Neural progenitor cell (in vitro differentiated cells): Measurements from ENCODE around the gene COL11A1. TPM values are rescaled to one million over a fixed set of nuclear protein-coding genes. Genes with fewer than 3 reads are reported as not detected.

Experiments used
- DNase-seq: peaks from one replicate; pipeline ENCODE4 v3.0.0-alpha.2; 2016; ENCODE audit warnings: low spot score
- H2AFZ ChIP-seq: fragments of 200-600 bp; sonication (generic); replicated peaks from 2 replicates; pipeline ENCODE4 v1.6.1; 2016; ENCODE audit warnings: antibody characterized with exemption
- H3F3A ChIP-seq: fragments of 200-600 bp; sonication (generic); 2 replicates; pipeline ENCODE4 v1.6.1; 2016; ENCODE audit warnings: antibody characterized with exemption, low read depth
- H3K27ac ChIP-seq: fragments of 200-600 bp; sonication (generic); 2 replicates; pipeline ENCODE4 v1.5.1; 2016; ENCODE audit warnings: mild to moderate bottlenecking
- H3K27me3 ChIP-seq: fragments of 200-600 bp; sonication (generic); 2 replicates; pipeline ENCODE4 v1.6.1; 2016; ENCODE audit warnings: mild to moderate bottlenecking, moderate library complexity
- H3K36me3 ChIP-seq: fragments of 200-600 bp; sonication (generic); 2 replicates; pipeline ENCODE4 v1.5.1; 2016
- H3K4me1 ChIP-seq: fragments of 200-600 bp; sonication (generic); 2 replicates; pipeline ENCODE4 v1.6.1; 2016; ENCODE audit warnings: mixed run types
- H3K4me2 ChIP-seq: fragments of 200-600 bp; sonication (generic); 2 replicates; pipeline ENCODE4 v1.6.1; 2016
- H3K4me3 ChIP-seq: fragments of 200-600 bp; sonication (generic); 2 replicates; pipeline ENCODE4 v1.5.1; 2016
- H3K79me2 ChIP-seq: fragments of 200-600 bp; sonication (generic); 2 replicates; pipeline ENCODE4 v1.6.1; 2016; ENCODE audit warnings: low read depth
- H3K9ac ChIP-seq: fragments of 200-600 bp; sonication (generic); 2 replicates; pipeline ENCODE4 v1.6.1; 2016
- H3K9me3 ChIP-seq: fragments of 200-600 bp; sonication (generic); 2 replicates; pipeline ENCODE4 v1.5.1; 2016; ENCODE audit warnings: low read depth
- H4K20me1 ChIP-seq: fragments of 200-600 bp; sonication (generic); 2 replicates; pipeline ENCODE4 v1.6.1; 2016; ENCODE audit warnings: low read depth
- H3K27ac Mint-ChIP-seq: 3 replicates; pipeline ENCODE4 v1.8.0; 2021; ENCODE audit warnings: mixed read lengths
- H3K27me3 Mint-ChIP-seq: 2 replicates; pipeline ENCODE4 v1.8.0; 2022; ENCODE audit warnings: low read depth, mild to moderate bottlenecking, inconsistent platforms, moderate library complexity, mixed read lengths; ENCODE audit not compliant: insufficient read depth
- H3K36me3 Mint-ChIP-seq: 3 replicates; pipeline ENCODE4 v1.8.0; 2021; ENCODE audit warnings: mixed read lengths
- H3K4me1 Mint-ChIP-seq: 3 replicates; pipeline ENCODE4 v1.8.0; 2021; ENCODE audit warnings: mixed read lengths
- H3K4me3 Mint-ChIP-seq: 3 replicates; pipeline ENCODE4 v1.8.0; 2021; ENCODE audit warnings: mild to moderate bottlenecking, moderate library complexity, mixed read lengths
- H3K9me3 Mint-ChIP-seq: 3 replicates; pipeline ENCODE4 v1.8.0; 2020; ENCODE audit warnings: mixed read lengths
- CTCF ChIP-seq: fragments of 200-600 bp; sonication (generic); IDR thresholded peaks from 2 replicates; pipeline ENCODE4 v1.5.1; 2017; ENCODE audit warnings: antibody characterized with exemption, mild to moderate bottlenecking
- EZH2 ChIP-seq: fragments of 200-600 bp; sonication (generic); IDR thresholded peaks from 2 replicates; pipeline ENCODE4 v1.6.1; 2017; ENCODE audit warnings: antibody characterized with exemption, mild to moderate bottlenecking, moderate library complexity
- EZH2phosphoT487 ChIP-seq: fragments of 200-600 bp; sonication (generic); IDR thresholded peaks from 2 replicates; pipeline ENCODE4 v1.6.1; 2017; ENCODE audit warnings: antibody characterized with exemption
- total RNA-seq: library from RNA; depleted of rRNA; stranded (reverse); fragments of >200 nt; gene quantifications from 2 replicates; pipeline ENCODE4 v1.2.3, GENCODE V29; 2015; ENCODE audit warnings: low replicate concordance

The COL11A1 gene
- total RNA-seq, 1 donor from 2014 or later = 78.9 TPM

- Histone ChIP-seq H4K20me1 (no peaks in the 10 kb centered on the region), H3K36me3 (no peaks in the 10 kb centered on the region), H2AFZ (no peak overlapping the region), H3K27me3 (no peaks in the 10 kb centered on the region), H3K9me3 (no peaks in the 10 kb centered on the region), H3K4me3 (no peak overlapping the region), H3F3A (no peaks in the 10 kb centered on the region), H3K79me2 (no peaks in the 10 kb centered on the region), H3K9ac (no peak overlapping the region), H3K27ac (no peak overlapping the region), H3K4me1 (no peaks in the 10 kb centered on the region), H3K4me2 (no peak overlapping the region)
- TF ChIP-seq CTCF (no peak), EZH2phosphoT487 (no peak), EZH2 (no peak)
- peaks cover 15% of the 10 kb centered on the region for H3K36me3 Mint-ChIP-seq
- DNase-seq = no peak
- no peaks in the 10 kb centered on the region for H3K9me3 Mint-ChIP-seq
- no peaks in the 10 kb centered on the region for H3K27me3 Mint-ChIP-seq
- H3K4me3 Mint-ChIP-seq = no peak overlapping the region
- H3K4me1 Mint-ChIP-seq = no peaks in the 10 kb centered on the region
- H3K27ac Mint-ChIP-seq = no peak overlapping the region
Observed at GRCh38 chr1:102897557-102897956, 210.8 kb downstream of the COL11A1 start.

GRCh38 chr1:102896771-102897170, 211.6 kb downstream of the COL11A1 start:
- Histone ChIP-seq H3F3A (no peaks in the 10 kb centered on the region), H4K20me1 (no peaks in the 10 kb centered on the region), H3K79me2 (no peaks in the 10 kb centered on the region), H3K9ac (no peak overlapping the region), H2AFZ (no peak overlapping the region), H3K9me3 (no peaks in the 10 kb centered on the region), H3K27ac (no peak overlapping the region), H3K36me3 (no peaks in the 10 kb centered on the region), H3K27me3 (no peaks in the 10 kb centered on the region), H3K4me1 (no peaks in the 10 kb centered on the region), H3K4me3 (no peak overlapping the region), H3K4me2 (no peak overlapping the region)
- no peak for DNase-seq
- Mint-ChIP-seq H3K27me3 (no peaks in the 10 kb centered on the region), H3K9me3 (no peaks in the 10 kb centered on the region), H3K36me3 (peaks cover 15% of the 10 kb centered on the region), H3K4me1 (no peaks in the 10 kb centered on the region), H3K27ac (no peak overlapping the region), H3K4me3 (no peak overlapping the region)
- TF ChIP-seq CTCF (no peak), EZH2 (no peak)

- Mint-ChIP-seq H3K27me3 (no peaks in the 10 kb centered on the region), H3K36me3 (peaks cover 14% of the 10 kb centered on the region), H3K4me3 (no peak overlapping the region), H3K9me3 (no peaks in the 10 kb centered on the region), H3K4me1 (no peaks in the 10 kb centered on the region), H3K27ac (no peak overlapping the region)
- no peak for TF ChIP-seq CTCF
- TF ChIP-seq EZH2phosphoT487 = no peak
- no peak for TF ChIP-seq EZH2
- no peak for DNase-seq
- no peak overlapping the region for H2AFZ ChIP-seq
- H3K4me2 ChIP-seq = no peak overlapping the region
- no peak overlapping the region for H3K9ac ChIP-seq
- H3K9me3 ChIP-seq = no peaks in the 10 kb centered on the region
- no peaks in the 10 kb centered on the region for H3K27me3 ChIP-seq
- H4K20me1 ChIP-seq = no peaks in the 10 kb centered on the region
- no peak overlapping the region for H3K27ac ChIP-seq
- no peaks in the 10 kb centered on the region for H3K79me2 ChIP-seq
- H3K4me3 ChIP-seq = no peak overlapping the region
- no peaks in the 10 kb centered on the region for H3F3A ChIP-seq
- H3K36me3 ChIP-seq = no peaks in the 10 kb centered on the region
- H3K4me1 ChIP-seq = no peaks in the 10 kb centered on the region
Observed at GRCh38 chr1:102896286-102896685, 212.0 kb downstream of the COL11A1 start.
